GM23338 (cell line): ENCODE data around the gene SPRR2A. TPM values are rescaled to one million over a fixed set of nuclear protein-coding genes. Genes with fewer than 3 reads are reported as not detected.

Source experiments
- ATAC-seq: fragments of 200-7000 bp; cut with Tn5 transposase; 3 replicates; pipeline ENCODE4 v1.9.1; 2020
- DNase-seq: peaks from one replicate; pipeline ENCODE4 v3.0.0-alpha.2; 2015; ENCODE audit warnings: low spot score
- H2AFZ ChIP-seq: fragments of 200-600 bp; sonication (generic); 2 replicates; pipeline ENCODE4 v1.8.0; 2016; ENCODE audit warnings: antibody characterized with exemption, mild to moderate bottlenecking, moderate library complexity
- H3F3A ChIP-seq: fragments of 200-600 bp; sonication (generic); replicated peaks from 2 replicates; pipeline ENCODE4 v1.8.0; 2017; ENCODE audit warnings: antibody characterized with exemption, mixed run types, low read depth
- H3K27ac ChIP-seq: fragments of 200-600 bp; sonication (generic); 2 replicates; pipeline ENCODE4 v1.6.1; 2016; ENCODE audit warnings: low read depth
- H3K27me3 ChIP-seq: fragments of 200-600 bp; sonication (generic); 2 replicates; pipeline ENCODE4 v1.8.0; 2016; ENCODE audit warnings: mild to moderate bottlenecking, mixed run types, moderate library complexity; ENCODE audit not compliant: insufficient read depth
- H3K36me3 ChIP-seq: fragments of 200-600 bp; sonication (generic); 2 replicates; pipeline ENCODE4 v1.8.0; 2016; ENCODE audit warnings: mild to moderate bottlenecking; ENCODE audit not compliant: insufficient read depth
- H3K4me1 ChIP-seq: fragments of 200-600 bp; sonication (generic); 2 replicates; pipeline ENCODE4 v1.8.0; 2016; ENCODE audit warnings: mild to moderate bottlenecking, moderate library complexity; ENCODE audit not compliant: insufficient read depth
- H3K4me2 ChIP-seq: fragments of 200-600 bp; sonication (generic); 2 replicates; pipeline ENCODE4 v1.7.1; 2017; ENCODE audit warnings: mixed run types
- H3K4me3 ChIP-seq: fragments of 200-600 bp; sonication (generic); 2 replicates; pipeline ENCODE4 v1.6.1; 2016; ENCODE audit warnings: mixed run types
- H3K79me2 ChIP-seq: fragments of 200-600 bp; sonication (generic); replicated peaks from 2 replicates; pipeline ENCODE4 v1.8.0; 2017; ENCODE audit warnings: mild to moderate bottlenecking; ENCODE audit not compliant: insufficient read depth
- H3K9me2 ChIP-seq: fragments of 200-600 bp; sonication (generic); 2 replicates; pipeline ENCODE4 v1.8.0; 2017; ENCODE audit not compliant: insufficient read depth
- H4K20me1 ChIP-seq: fragments of 200-600 bp; sonication (generic); replicated peaks from 2 replicates; pipeline ENCODE4 v1.8.0; 2017; ENCODE audit warnings: mild to moderate bottlenecking; ENCODE audit not compliant: insufficient read depth
- H3K27ac Mint-ChIP-seq: 2 replicates; pipeline ENCODE4 v1.8.0; 2020; ENCODE audit warnings: inconsistent platforms, mild to moderate bottlenecking, moderate library complexity, mixed read lengths
- H3K27me3 Mint-ChIP-seq: 3 replicates; pipeline ENCODE4 v1.8.0; 2022; ENCODE audit warnings: low read depth, mild to moderate bottlenecking, moderate library complexity, mixed read lengths, inconsistent platforms; ENCODE audit not compliant: insufficient read depth, poor library complexity
- H3K36me3 Mint-ChIP-seq: 3 replicates; pipeline ENCODE4 v1.8.0; 2021; ENCODE audit warnings: low read depth, mild to moderate bottlenecking, inconsistent platforms, moderate library complexity, mixed read lengths
- H3K4me1 Mint-ChIP-seq: 3 replicates; pipeline ENCODE4 v1.8.0; 2020; ENCODE audit warnings: mild to moderate bottlenecking, inconsistent platforms, mixed read lengths
- H3K4me3 Mint-ChIP-seq: 3 replicates; pipeline ENCODE4 v1.8.0; 2021; ENCODE audit warnings: moderate library complexity, mild to moderate bottlenecking, inconsistent platforms, mixed read lengths
- H3K9me3 Mint-ChIP-seq: 3 replicates; pipeline ENCODE4 v1.8.0; 2020; ENCODE audit warnings: moderate library complexity, mild to moderate bottlenecking, inconsistent platforms, mixed read lengths
- CREB1 ChIP-seq: fragments of 250-450 bp; sonication (Bioruptor Pico); IDR thresholded peaks from 2 replicates; pipeline ENCODE4 v1.5.0; 2020; ENCODE audit warnings: low read depth, mild to moderate bottlenecking, moderate library complexity
- EZH2 ChIP-seq: fragments of 200-600 bp; sonication (generic); IDR thresholded peaks from one replicate; pipeline ENCODE4 v1.8.0; 2017; ENCODE audit warnings: antibody characterized with exemption, mild to moderate bottlenecking, low read depth; ENCODE audit not compliant: unreplicated experiment
- JUNB ChIP-seq: IDR thresholded peaks from one replicate; pipeline ENCODE4 v1.6.1; 2016; ENCODE audit warnings: antibody characterized with exemption; ENCODE audit not compliant: unreplicated experiment
- NANOG ChIP-seq: IDR thresholded peaks from 2 replicates; pipeline ENCODE4 v1.6.1; 2016; ENCODE audit warnings: antibody characterized with exemption, borderline replicate concordance
- REST ChIP-seq: IDR thresholded peaks from one replicate; pipeline ENCODE4 v1.6.1; 2018; ENCODE audit warnings: antibody characterized with exemption; ENCODE audit not compliant: unreplicated experiment
- ZNF114 ChIP-seq: fragments of 250-450 bp; sonication (Bioruptor Pico); IDR thresholded peaks from 2 replicates; pipeline ENCODE4 v1.5.0; 2020; ENCODE audit warnings: mild to moderate bottlenecking, moderate library complexity
- polyA plus RNA-seq: library from polyadenylated mRNA; unstranded; fragments of >200 nt; fragmentation: Nextera tagmentation; extraction: Ambion mirVana; gene quantifications from 2 replicates; pipeline ENCODE4 v1.2.1, GENCODE V29; 2016
- total RNA-seq: library from RNA; depleted of rRNA; stranded (reverse); fragments of >200 nt; shearing (Covaris generic); gene quantifications from 2 replicates; pipeline ENCODE4 v1.2.3, GENCODE V29; 2014
- TF ChIP-seq, protein P1 (sequence below): fragments of 250-450 bp; sonication (Bioruptor Pico); IDR thresholded peaks from 2 replicates; pipeline ENCODE4 v1.5.0; 2020; ENCODE audit warnings: mild to moderate bottlenecking, moderate library complexity

The SPRR2A gene
- total and polyA plus RNA-seq, 2 experiments from 2014 or later, result not detected

GRCh38 chr1:153070243-153070642, 12.9 kb upstream of the SPRR2A start:
- no peaks in the 10 kb centered on the region for H3K36me3 Mint-ChIP-seq
- Histone ChIP-seq H3K4me3 (no peak overlapping the region), H3K27ac (no peak overlapping the region), H3K79me2 (no peaks in the 10 kb centered on the region), H3K27me3 (no peaks in the 10 kb centered on the region), H3K9me2 (no peaks in the 10 kb centered on the region), H3K4me2 (no peak overlapping the region), H2AFZ (no peak overlapping the region), H3F3A (no peaks in the 10 kb centered on the region), H3K36me3 (no peaks in the 10 kb centered on the region), H3K4me1 (no peaks in the 10 kb centered on the region), H4K20me1 (no peaks in the 10 kb centered on the region)
- TF ChIP-seq, protein P1, sequence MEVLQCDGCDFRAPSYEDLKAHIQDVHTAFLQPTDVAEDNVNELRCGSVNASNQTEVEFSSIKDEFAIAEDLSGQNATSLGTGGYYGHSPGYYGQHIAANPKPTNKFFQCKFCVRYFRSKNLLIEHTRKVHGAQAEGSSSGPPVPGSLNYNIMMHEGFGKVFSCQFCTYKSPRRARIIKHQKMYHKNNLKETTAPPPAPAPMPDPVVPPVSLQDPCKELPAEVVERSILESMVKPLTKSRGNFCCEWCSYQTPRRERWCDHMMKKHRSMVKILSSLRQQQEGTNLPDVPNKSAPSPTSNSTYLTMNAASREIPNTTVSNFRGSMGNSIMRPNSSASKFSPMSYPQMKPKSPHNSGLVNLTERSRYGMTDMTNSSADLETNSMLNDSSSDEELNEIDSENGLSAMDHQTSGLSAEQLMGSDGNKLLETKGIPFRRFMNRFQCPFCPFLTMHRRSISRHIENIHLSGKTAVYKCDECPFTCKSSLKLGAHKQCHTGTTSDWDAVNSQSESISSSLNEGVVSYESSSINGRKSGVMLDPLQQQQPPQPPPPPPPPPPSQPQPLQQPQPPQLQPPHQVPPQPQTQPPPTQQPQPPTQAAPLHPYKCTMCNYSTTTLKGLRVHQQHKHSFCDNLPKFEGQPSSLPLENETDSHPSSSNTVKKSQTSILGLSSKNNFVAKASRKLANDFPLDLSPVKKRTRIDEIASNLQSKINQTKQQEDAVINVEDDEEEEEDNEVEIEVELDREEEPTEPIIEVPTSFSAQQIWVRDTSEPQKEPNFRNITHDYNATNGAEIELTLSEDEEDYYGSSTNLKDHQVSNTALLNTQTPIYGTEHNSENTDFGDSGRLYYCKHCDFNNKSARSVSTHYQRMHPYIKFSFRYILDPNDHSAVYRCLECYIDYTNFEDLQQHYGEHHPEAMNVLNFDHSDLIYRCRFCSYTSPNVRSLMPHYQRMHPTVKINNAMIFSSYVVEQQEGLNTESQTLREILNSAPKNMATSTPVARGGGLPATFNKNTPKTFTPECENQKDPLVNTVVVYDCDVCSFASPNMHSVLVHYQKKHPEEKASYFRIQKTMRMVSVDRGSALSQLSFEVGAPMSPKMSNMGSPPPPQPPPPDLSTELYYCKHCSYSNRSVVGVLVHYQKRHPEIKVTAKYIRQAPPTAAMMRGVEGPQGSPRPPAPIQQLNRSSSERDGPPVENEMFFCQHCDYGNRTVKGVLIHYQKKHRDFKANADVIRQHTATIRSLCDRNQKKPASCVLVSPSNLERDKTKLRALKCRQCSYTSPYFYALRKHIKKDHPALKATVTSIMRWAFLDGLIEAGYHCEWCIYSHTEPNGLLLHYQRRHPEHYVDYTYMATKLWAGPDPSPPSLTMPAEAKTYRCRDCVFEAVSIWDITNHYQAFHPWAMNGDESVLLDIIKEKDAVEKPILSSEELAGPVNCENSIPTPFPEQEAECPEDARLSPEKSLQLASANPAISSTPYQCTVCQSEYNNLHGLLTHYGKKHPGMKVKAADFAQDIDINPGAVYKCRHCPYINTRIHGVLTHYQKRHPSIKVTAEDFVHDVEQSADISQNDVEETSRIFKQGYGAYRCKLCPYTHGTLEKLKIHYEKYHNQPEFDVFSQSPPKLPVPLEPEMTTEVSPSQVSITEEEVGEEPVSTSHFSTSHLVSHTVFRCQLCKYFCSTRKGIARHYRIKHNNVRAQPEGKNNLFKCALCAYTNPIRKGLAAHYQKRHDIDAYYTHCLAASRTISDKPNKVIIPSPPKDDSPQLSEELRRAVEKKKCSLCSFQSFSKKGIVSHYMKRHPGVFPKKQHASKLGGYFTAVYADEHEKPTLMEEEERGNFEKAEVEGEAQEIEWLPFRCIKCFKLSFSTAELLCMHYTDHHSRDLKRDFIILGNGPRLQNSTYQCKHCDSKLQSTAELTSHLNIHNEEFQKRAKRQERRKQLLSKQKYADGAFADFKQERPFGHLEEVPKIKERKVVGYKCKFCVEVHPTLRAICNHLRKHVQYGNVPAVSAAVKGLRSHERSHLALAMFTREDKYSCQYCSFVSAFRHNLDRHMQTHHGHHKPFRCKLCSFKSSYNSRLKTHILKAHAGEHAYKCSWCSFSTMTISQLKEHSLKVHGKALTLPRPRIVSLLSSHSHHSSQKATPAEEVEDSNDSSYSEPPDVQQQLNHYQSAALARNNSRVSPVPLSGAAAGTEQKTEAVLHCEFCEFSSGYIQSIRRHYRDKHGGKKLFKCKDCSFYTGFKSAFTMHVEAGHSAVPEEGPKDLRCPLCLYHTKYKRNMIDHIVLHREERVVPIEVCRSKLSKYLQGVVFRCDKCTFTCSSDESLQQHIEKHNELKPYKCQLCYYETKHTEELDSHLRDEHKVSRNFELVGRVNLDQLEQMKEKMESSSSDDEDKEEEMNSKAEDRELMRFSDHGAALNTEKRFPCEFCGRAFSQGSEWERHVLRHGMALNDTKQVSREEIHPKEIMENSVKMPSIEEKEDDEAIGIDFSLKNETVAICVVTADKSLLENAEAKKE (CRISPR knock-in tag), result no peak
- no peak for TF ChIP-seq REST
- TF ChIP-seq CREB1 (CRISPR knock-in tag), result no peak
- TF ChIP-seq NANOG, result no peak
- TF ChIP-seq JUNB, result no peak
- TF ChIP-seq EZH2, result no peak
- TF ChIP-seq ZNF114 (CRISPR knock-in tag), result no peak
- H3K9me3 Mint-ChIP-seq, result no peaks in the 10 kb centered on the region
- H3K27ac Mint-ChIP-seq, result no peak overlapping the region
- peak; percentile 15 for DNase-seq
- H3K4me1 Mint-ChIP-seq, result no peaks in the 10 kb centered on the region
- no peak overlapping the region for H3K4me3 Mint-ChIP-seq
- ATAC-seq, result peak; percentile 27; the same call in 1 of the 3 replicates
- H3K27me3 Mint-ChIP-seq, result peaks cover 3% of the 10 kb centered on the region
